Stimulated activated CD4-positive, alpha-beta T cell treated with anti-CD3 and anti-CD28 coated beads, TNF-alpha, amount 100 ng/mL, for 4 hours (primary cell): ENCODE data around the gene FRAS1.

Source experiments
- DNase-seq, 3 experiments: peaks; one replicate each; pipeline ENCODE4 v3.0.0-alpha.2; 2020; ENCODE audit warnings: low read depth in 3 of 3

Gene FRAS1

GRCh38 chr4:78509043-78509442, 451.9 kb downstream of the FRAS1 start:
- no peak for DNase-seq

GRCh38 chr4:78510108-78510507, 453.0 kb downstream of the FRAS1 start:
- no peak for DNase-seq

GRCh38 chr4:78510681-78511080, 453.6 kb downstream of the FRAS1 start:
- no peak for DNase-seq

- DNase-seq, result no peak
These were observed 455.3 kb downstream of the FRAS1 start for GRCh38 chr4:78512357-78512920.

GRCh38 chr4:78513411-78513975, 456.4 kb downstream of the FRAS1 start:
- no peak for DNase-seq

GRCh38 chr4:78517050-78517652, 460.0 kb downstream of the FRAS1 start:
- DNase-seq, result no peak

GRCh38 chr4:78518561-78518960, 461.4 kb downstream of the FRAS1 start:
- no peak for DNase-seq

GRCh38 chr4:78519962-78520361, 462.8 kb downstream of the FRAS1 start:
- no peak for DNase-seq

GRCh38 chr4:78520808-78521226, 463.7 kb downstream of the FRAS1 start:
- no peak for DNase-seq

- no peak for DNase-seq
These were observed 466.9 kb downstream of the FRAS1 start for GRCh38 chr4:78524009-78524408.

GRCh38 chr4:78525559-78525958, 468.4 kb downstream of the FRAS1 start:
- no peak for DNase-seq

- no peak for DNase-seq
These were observed 470.0 kb downstream of the FRAS1 start for GRCh38 chr4:78527103-78527502.

GRCh38 chr4:78527555-78527954, 470.4 kb downstream of the FRAS1 start:
- DNase-seq, result no peak

GRCh38 chr4:78528327-78528726, 471.2 kb downstream of the FRAS1 start:
- DNase-seq, result no peak

- DNase-seq, result no peak
These were observed 472.6 kb downstream of the FRAS1 start for GRCh38 chr4:78529569-78530209.

- DNase-seq, result no peak
These were observed 474.9 kb downstream of the FRAS1 start for GRCh38 chr4:78532046-78532445.

- DNase-seq, result no peak
These were observed 476.7 kb downstream of the FRAS1 start for GRCh38 chr4:78533854-78534253.

GRCh38 chr4:78534286-78534955, 477.3 kb downstream of the FRAS1 start:
- DNase-seq, result no peak

GRCh38 chr4:78542373-78542772, 485.2 kb downstream of the FRAS1 start:
- no peak for DNase-seq

GRCh38 chr4:78543424-78544125, 486.5 kb downstream of the FRAS1 start:
- no peak for DNase-seq

- no peak for DNase-seq
These were observed 487.6 kb downstream of the FRAS1 start for GRCh38 chr4:78544678-78545077.
